NB4 (cell line): ENCODE data around the gene FAM118A.

ENCODE experiments used
- MAX ChIP-seq: IDR thresholded peaks from 2 replicates; pipeline ENCODE4 v1.6.1; 2011; ENCODE audit warnings: low read depth, low read length
- POLR2A ChIP-seq: IDR thresholded peaks from 2 replicates; pipeline ENCODE4 v1.6.1; 2011; ENCODE audit warnings: mild to moderate bottlenecking; ENCODE audit not compliant: insufficient read length; ENCODE audit errors: extremely low read depth

GRCh38 chr22:45306139-45306538, 3.6 kb upstream of the FAM118A start:
- TF ChIP-seq MAX (no peak), POLR2A (no peak)
